CD4-positive, alpha-beta T cell treated with Interleukin-4 for 1 hour (primary cell): ENCODE results near the gene KPNA1.
"Not testable (repeated sequence)": the region's sequence is repeated elsewhere in the genome, so short reads cannot be mapped to it uniquely, and the experiment has no call there.

Experiments
- DNase-seq, 2 donors: peaks; one replicate each; pipeline ENCODE4 v3.0.0-alpha.2; 2020 to 2022

KPNA1 gene

GRCh38 chr3:122468896-122469533, 45.7 kb downstream of the KPNA1 start:
- DNase-seq = no peak

- no peak for DNase-seq
Observed at GRCh38 chr3:122466701-122467240, 48.0 kb downstream of the KPNA1 start.

GRCh38 chr3:122464659-122465058, 50.1 kb downstream of the KPNA1 start:
- no peak for DNase-seq

- no peak for DNase-seq
Observed at GRCh38 chr3:122462406-122462805, 52.3 kb downstream of the KPNA1 start.

GRCh38 chr3:122461806-122462205, 52.9 kb downstream of the KPNA1 start:
- no peak for DNase-seq

GRCh38 chr3:122458992-122459391, 55.7 kb downstream of the KPNA1 start:
- DNase-seq = peak in 1 of 2 donors; percentile 8

GRCh38 chr3:122457706-122458105, 57.0 kb downstream of the KPNA1 start:
- no peak for DNase-seq

GRCh38 chr3:122456074-122456473, 58.7 kb downstream of the KPNA1 start:
- DNase-seq = no peak

- no peak for DNase-seq
Observed at GRCh38 chr3:122451371-122451770, 63.4 kb downstream of the KPNA1 start.

- not testable (repeated sequence) for DNase-seq
Observed at GRCh38 chr3:122448218-122448617, 66.5 kb downstream of the KPNA1 start.

- not testable (repeated sequence) for DNase-seq
Observed at GRCh38 chr3:122444491-122444887, 70.2 kb downstream of the KPNA1 start.

- not testable (repeated sequence) for DNase-seq
Observed at GRCh38 chr3:122443762-122444490, 70.8 kb downstream of the KPNA1 start.

- DNase-seq = no peak
Observed at GRCh38 chr3:122443090-122443489, 71.6 kb downstream of the KPNA1 start.

- no peak for DNase-seq
Observed at GRCh38 chr3:122435950-122436349, 78.8 kb downstream of the KPNA1 start.

GRCh38 chr3:122430371-122430770, 84.4 kb downstream of the KPNA1 start:
- no peak for DNase-seq

GRCh38 chr3:122427857-122428471, 86.8 kb downstream of the KPNA1 start:
- DNase-seq = no peak

GRCh38 chr3:122421836-122422235, 92.9 kb downstream of the KPNA1 start:
- no peak for DNase-seq

GRCh38 chr3:122421101-122421500, 93.6 kb downstream of the KPNA1 start:
- no peak for DNase-seq

GRCh38 chr3:122416966-122417365, 97.8 kb downstream of the KPNA1 start:
- DNase-seq = no peak

- DNase-seq = peak; percentile 98
Observed at GRCh38 chr3:122415762-122416654, 98.7 kb downstream of the KPNA1 start, which contains the start of gene WDR5B. Gene WDR5B (minus strand): TSS chr3:122416062. CDS start chr3:122415528, 534 bp downstream.

- DNase-seq = peak; percentile 61 to 73
Observed at GRCh38 chr3:122415104-122415744, 99.5 kb downstream of the KPNA1 start.

- DNase-seq = no peak
Observed at GRCh38 chr3:122414391-122414790, 100.3 kb downstream of the KPNA1 start.
